Smooth muscle cell (in vitro differentiated cells): Measurements from ENCODE around the gene GMNN. TPM values are rescaled to one million over a fixed set of nuclear protein-coding genes. Genes with fewer than 3 reads are reported as not detected.

Experiments
- DNase-seq: peaks from one replicate; lab custom pipeline; 2025; ENCODE audit not compliant: unreplicated experiment; lab: John Stamatoyannopoulos, UW
- H2AFZ ChIP-seq: fragments of 200-600 bp; sonication (generic); 2 replicates; pipeline ENCODE4 v1.6.0; 2016; ENCODE audit warnings: antibody characterized with exemption, low read depth, mild to moderate bottlenecking
- H3F3A ChIP-seq: fragments of 200-600 bp; sonication (generic); 2 replicates; pipeline ENCODE4 v1.6.0; 2017; ENCODE audit warnings: antibody characterized with exemption, low read depth
- H3K27ac ChIP-seq: fragments of 200-600 bp; sonication (generic); 2 replicates; pipeline ENCODE4 v1.5.1; 2016; ENCODE audit warnings: low read depth, mild to moderate bottlenecking
- H3K27me3 ChIP-seq: fragments of 200-600 bp; sonication (generic); 2 replicates; pipeline ENCODE4 v1.6.1; 2016; ENCODE audit warnings: low read depth, mild to moderate bottlenecking
- H3K36me3 ChIP-seq: fragments of 200-600 bp; sonication (generic); 2 replicates; pipeline ENCODE4 v1.5.1; 2016; ENCODE audit warnings: low read depth
- H3K4me1 ChIP-seq: fragments of 200-600 bp; sonication (generic); 2 replicates; pipeline ENCODE4 v1.5.1; 2016; ENCODE audit warnings: low read depth
- H3K4me2 ChIP-seq: fragments of 200-600 bp; sonication (generic); 2 replicates; pipeline ENCODE4 v1.6.0; 2016; ENCODE audit warnings: mild to moderate bottlenecking
- H3K4me3 ChIP-seq: fragments of 200-600 bp; sonication (generic); 2 replicates; pipeline ENCODE4 v1.5.1; 2016; ENCODE audit warnings: mild to moderate bottlenecking
- H3K79me2 ChIP-seq: fragments of 200-600 bp; sonication (generic); 2 replicates; pipeline ENCODE4 v1.6.0; 2016; ENCODE audit warnings: low read depth, mild to moderate bottlenecking
- H3K9ac ChIP-seq: fragments of 200-600 bp; sonication (generic); 2 replicates; pipeline ENCODE4 v1.6.0; 2016; ENCODE audit warnings: low read depth
- H3K9me3 ChIP-seq: fragments of 200-600 bp; sonication (generic); replicated peaks from 2 replicates; pipeline ENCODE4 v1.5.1; 2016; ENCODE audit warnings: low read depth
- H4K20me1 ChIP-seq: fragments of 200-600 bp; sonication (generic); 2 replicates; pipeline ENCODE4 v1.6.0; 2016; ENCODE audit warnings: low read depth
- WGBS: methylation state at CpG from one replicate; pipeline ENCODE4 v1.1.7; 2016; ENCODE audit warnings: low lambda C conversion rate; 5-methylcytosine and 5-hydroxymethylcytosine counted together
- polyA plus RNA-seq: library from polyadenylated mRNA; unstranded; fragments of >200 nt; fragmentation: Nextera tagmentation; extraction: Ambion mirVana; gene quantifications from 2 replicates; pipeline ENCODE4 v1.2.1, GENCODE V29; 2016
- total RNA-seq: library from RNA; depleted of rRNA; stranded (reverse); fragments of >200 nt; gene quantifications from 2 replicates; pipeline ENCODE4 v1.2.3, GENCODE V29; 2014
- TF ChIP-seq, protein P1 (sequence below): fragments of 200-600 bp; sonication (generic); IDR thresholded peaks from 2 replicates; pipeline ENCODE4 v1.5.1; 2017; ENCODE audit warnings: borderline replicate concordance, mild to moderate bottlenecking, antibody characterized with exemption; ENCODE audit not compliant: insufficient read depth, poor library complexity, severe bottlenecking

The GMNN gene
- total and polyA plus RNA-seq, 2 experiments from 2014 or later, result 31.8 to 46.4 TPM

DNA sequence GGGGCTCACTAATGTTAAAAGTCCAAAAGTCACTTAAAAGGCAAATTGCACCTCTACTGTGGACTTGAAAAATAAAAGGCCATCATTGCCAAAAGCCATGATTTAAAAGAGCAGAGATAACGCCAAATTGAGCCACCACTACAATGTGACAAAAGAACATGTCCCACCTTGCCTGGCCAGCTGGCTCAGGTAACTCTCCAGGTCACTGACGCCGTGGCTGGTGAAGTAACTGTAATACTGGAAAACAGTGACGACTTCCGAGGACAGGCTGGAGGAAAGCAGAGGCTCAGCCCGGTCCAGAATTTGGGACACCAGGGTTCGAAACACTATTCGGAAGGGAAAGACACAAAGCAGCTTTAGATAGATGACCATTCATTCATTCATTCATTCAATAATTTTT, 53.2 kb downstream of the GMNN start:
- no peak for DNase-seq
- TF ChIP-seq, protein P1, sequence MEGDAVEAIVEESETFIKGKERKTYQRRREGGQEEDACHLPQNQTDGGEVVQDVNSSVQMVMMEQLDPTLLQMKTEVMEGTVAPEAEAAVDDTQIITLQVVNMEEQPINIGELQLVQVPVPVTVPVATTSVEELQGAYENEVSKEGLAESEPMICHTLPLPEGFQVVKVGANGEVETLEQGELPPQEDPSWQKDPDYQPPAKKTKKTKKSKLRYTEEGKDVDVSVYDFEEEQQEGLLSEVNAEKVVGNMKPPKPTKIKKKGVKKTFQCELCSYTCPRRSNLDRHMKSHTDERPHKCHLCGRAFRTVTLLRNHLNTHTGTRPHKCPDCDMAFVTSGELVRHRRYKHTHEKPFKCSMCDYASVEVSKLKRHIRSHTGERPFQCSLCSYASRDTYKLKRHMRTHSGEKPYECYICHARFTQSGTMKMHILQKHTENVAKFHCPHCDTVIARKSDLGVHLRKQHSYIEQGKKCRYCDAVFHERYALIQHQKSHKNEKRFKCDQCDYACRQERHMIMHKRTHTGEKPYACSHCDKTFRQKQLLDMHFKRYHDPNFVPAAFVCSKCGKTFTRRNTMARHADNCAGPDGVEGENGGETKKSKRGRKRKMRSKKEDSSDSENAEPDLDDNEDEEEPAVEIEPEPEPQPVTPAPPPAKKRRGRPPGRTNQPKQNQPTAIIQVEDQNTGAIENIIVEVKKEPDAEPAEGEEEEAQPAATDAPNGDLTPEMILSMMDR, result no peak
- no peak overlapping the region for H3K4me2 ChIP-seq
- H3K27ac ChIP-seq, result no peak overlapping the region
- no peaks in the 10 kb centered on the region for H3K27me3 ChIP-seq
- no peaks in the 10 kb centered on the region for H3K36me3 ChIP-seq
- no peaks in the 10 kb centered on the region for H3K9me3 ChIP-seq
- H4K20me1 ChIP-seq, result no peaks in the 10 kb centered on the region
- H3K4me3 ChIP-seq, result no peak overlapping the region
- H2AFZ ChIP-seq, result no peak overlapping the region
- H3K9ac ChIP-seq, result no peak overlapping the region
- no peaks in the 10 kb centered on the region for H3K79me2 ChIP-seq
- H3K4me1 ChIP-seq, result no peaks in the 10 kb centered on the region
- no peaks in the 10 kb centered on the region for H3F3A ChIP-seq
- WGBS, result 78% methylated on average over 8 of the region's 8 CpGs

DNA sequence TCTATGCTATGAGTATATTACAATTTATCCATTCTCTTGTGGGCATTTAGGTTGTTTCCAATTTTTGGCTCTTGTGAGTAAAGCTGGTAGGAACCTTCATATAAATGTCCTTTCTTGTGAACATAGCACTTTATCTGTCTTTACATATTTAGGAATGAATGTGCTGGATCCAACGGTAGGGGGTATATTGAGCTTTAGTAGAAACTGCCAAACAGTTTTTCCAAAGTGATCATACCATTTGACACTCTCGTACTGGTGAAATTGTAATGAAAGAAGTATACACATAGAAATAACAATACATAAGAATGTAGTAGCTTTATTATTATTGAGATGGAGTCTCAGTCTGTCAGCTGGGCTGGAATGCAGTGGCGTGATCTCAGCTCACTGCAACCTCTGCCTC, 54.9 kb downstream of the GMNN start:
- no peak overlapping the region for H3K27ac ChIP-seq
- no peaks in the 10 kb centered on the region for H3K9me3 ChIP-seq
- H3K4me1 ChIP-seq, result no peaks in the 10 kb centered on the region
- H3K4me3 ChIP-seq, result no peak overlapping the region
- no peaks in the 10 kb centered on the region for H3K36me3 ChIP-seq
- no peaks in the 10 kb centered on the region for H3K79me2 ChIP-seq
- H3K27me3 ChIP-seq, result no peaks in the 10 kb centered on the region
- no peak overlapping the region for H2AFZ ChIP-seq
- H4K20me1 ChIP-seq, result no peaks in the 10 kb centered on the region
- H3F3A ChIP-seq, result no peaks in the 10 kb centered on the region
- TF ChIP-seq, protein P1, result no peak
- H3K9ac ChIP-seq, result no peak overlapping the region
- 93% methylated on average over 3 of the region's 3 CpGs for WGBS
- H3K4me2 ChIP-seq, result no peak overlapping the region
- DNase-seq, result no peak

DNA sequence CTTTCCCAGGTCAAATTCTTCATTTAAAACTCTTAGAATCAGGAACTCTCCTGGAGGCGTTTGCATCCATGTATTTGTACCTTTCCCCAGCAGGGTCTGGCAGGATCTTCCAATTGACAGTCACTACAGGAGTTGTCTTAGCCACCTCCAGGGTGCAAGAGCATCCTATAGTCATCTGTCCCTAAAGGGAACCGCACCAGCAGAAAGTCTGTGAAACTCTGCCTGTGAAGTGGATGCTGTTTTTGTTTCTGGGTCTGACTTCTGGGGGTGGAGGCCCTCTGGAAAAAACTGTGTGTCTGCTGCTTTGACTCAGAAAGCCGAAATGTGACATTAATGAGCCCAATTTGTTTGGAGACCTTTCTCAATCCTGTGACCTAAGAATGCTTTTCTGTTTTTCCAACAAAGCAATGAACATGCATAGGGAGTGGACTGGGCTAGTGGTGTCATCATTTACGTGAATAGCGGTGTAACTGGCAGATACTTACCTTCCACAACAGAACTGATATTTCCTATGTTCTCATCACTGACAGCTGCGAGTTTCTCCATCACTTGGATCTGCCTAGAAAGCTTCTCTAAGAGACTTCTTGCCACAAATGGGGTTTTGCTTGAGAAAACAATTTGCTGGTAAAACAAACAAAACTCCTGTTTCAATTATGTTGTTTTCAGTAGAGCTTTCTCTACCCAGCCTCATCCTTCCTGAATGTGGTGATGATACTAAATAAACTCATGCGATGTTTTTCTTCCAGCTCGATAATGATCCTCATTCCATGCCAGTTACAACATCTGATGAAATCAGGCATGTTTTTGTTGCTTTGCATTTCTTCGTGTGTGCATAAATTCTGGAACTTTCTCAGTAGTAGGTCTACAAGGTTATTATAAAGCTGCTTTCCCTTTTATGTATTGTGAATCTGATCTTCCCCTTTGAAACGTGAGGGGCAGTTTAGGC, 57.3 kb downstream of the GMNN start:
- H3K27ac ChIP-seq, result no peak overlapping the region

More for the DNA sequence above, 57.3 kb downstream of the GMNN start:
- TF ChIP-seq, protein P1, result no peak
- H3K9me3 ChIP-seq, result no peaks in the 10 kb centered on the region
- H3K36me3 ChIP-seq, result no peaks in the 10 kb centered on the region
- H2AFZ ChIP-seq, result no peak overlapping the region
- no peaks in the 10 kb centered on the region for H3K27me3 ChIP-seq
- H4K20me1 ChIP-seq, result no peaks in the 10 kb centered on the region
- 87% methylated on average over 10 of the region's 10 CpGs for WGBS
- no peak overlapping the region for H3K4me3 ChIP-seq
- no peak overlapping the region for H3K9ac ChIP-seq
- H3K79me2 ChIP-seq, result no peaks in the 10 kb centered on the region
- no peaks in the 10 kb centered on the region for H3K4me1 ChIP-seq
- no peak overlapping the region for H3K4me2 ChIP-seq
- H3F3A ChIP-seq, result no peaks in the 10 kb centered on the region
- DNase-seq, result no peak
